Measurements from ENCODE around the gene C14orf119. TPM values are rescaled to one million over a fixed set of nuclear protein-coding genes. Genes with fewer than 3 reads are reported as not detected.

The C14orf119 gene
- total RNA-seq, 1 experiment from 2014 or later, result 65.1 TPM

- H3K4me2 ChIP-seq (ENCODE audit: insufficient read depth, insufficient read length, low read length), result no peak overlapping the region
- no peak overlapping the region for H2BK15ac ChIP-seq (ENCODE audit: low read depth, low read length)
- no peaks in the 10 kb centered on the region for H3K79me2 ChIP-seq (ENCODE audit: insufficient read depth, low read length)
- no peak overlapping the region for H3K18ac ChIP-seq (ENCODE audit: insufficient read length, low read depth, low read length)
- no peak overlapping the region for H2BK12ac ChIP-seq (ENCODE audit: insufficient read length, low read depth, low read length)
- DNase-seq, result no peak
- no peaks in the 10 kb centered on the region for H3K27me3 ChIP-seq (ENCODE audit: insufficient read depth, low read length)
- no peak overlapping the region for H3K4ac ChIP-seq (ENCODE audit: low read depth, low read length)
- no peaks in the 10 kb centered on the region for H3K79me1 ChIP-seq (ENCODE audit: insufficient read depth, low read depth, low read length, poor library complexity, severe bottlenecking)
- H3T11ph ChIP-seq (ENCODE audit: low read length), result no peak overlapping the region
- H3K9me3 ChIP-seq (ENCODE audit: control insufficient read depth, low read depth, low read length), result no peaks in the 10 kb centered on the region
- H4K20me1 ChIP-seq (ENCODE audit: control insufficient read depth, insufficient read depth, insufficient read length), result no peaks in the 10 kb centered on the region
- no peak overlapping the region for H4K5ac ChIP-seq (ENCODE audit: insufficient read length, low read depth, low read length)
- Mint-ChIP-seq H3K4me3 (no peak overlapping the region), H3K27ac (no peak overlapping the region; a peak in 1 of 7 replicates), H3K27me3 (ENCODE audit: low read depth) (no peaks in the 10 kb centered on the region), H3K9me3 (no peaks in the 10 kb centered on the region; a peak in 1 of 5 replicates), H3K4me1 (no peaks in the 10 kb centered on the region), H3K36me3 (ENCODE audit: insufficient read depth in 1 of 3, low read depth in 3 of 3) (peaks cover 56 to 94% (median 85%) of the 10 kb centered on the region in 3 experiments; a peak in 6 of 7 replicates)
- no peaks in the 10 kb centered on the region for H3K23me2 ChIP-seq (ENCODE audit: insufficient read length, low read depth, low read length, poor library complexity, severe bottlenecking)
- no peaks in the 10 kb centered on the region for H3K4me1 ChIP-seq (ENCODE audit: insufficient read depth, low read length)
- no peak overlapping the region for H2BK120ac ChIP-seq (ENCODE audit: low read depth, low read length, poor library complexity, severe bottlenecking)
- H3K56ac ChIP-seq (ENCODE audit: insufficient read length, low read depth, low read length), result no peak overlapping the region
- H4K8ac ChIP-seq (replicated peaks; ENCODE audit: insufficient read length, low read depth, low read length), result no peak overlapping the region
- no CpG with 5 or more reads among the region's 1 CpG for WGBS (ENCODE audit: extremely low coverage, insufficient read length, low lambda C conversion rate)
- H4K91ac ChIP-seq (ENCODE audit: insufficient read length, low read depth, low read length), result no peak overlapping the region
- H2BK5ac ChIP-seq (ENCODE audit: insufficient read length, low read length), result no peak overlapping the region
- no peak for TF ChIP-seq CTCF (conservative IDR thresholded peaks at IDR 0.05)
- H3K27ac ChIP-seq (ENCODE audit: insufficient read length, low read depth, low read length), result no peak overlapping the region
- H2BK20ac ChIP-seq (ENCODE audit: low read depth, low read length, poor library complexity, severe bottlenecking), result no peak overlapping the region
- no peak overlapping the region for H3K9ac ChIP-seq (ENCODE audit: extremely low read depth, insufficient read length, low read length)
- H2AFZ ChIP-seq (ENCODE audit: low read length), result no peak overlapping the region
- no peak overlapping the region for H3K23ac ChIP-seq (ENCODE audit: insufficient read length, low read depth, low read length)
- no peak overlapping the region for H2AK5ac ChIP-seq (ENCODE audit: insufficient read length, low read length)
- no peak overlapping the region for H3K14ac ChIP-seq (ENCODE audit: insufficient read depth, low read length)
Observed at GRCh38 chr14:23080474-23080873, 14.8 kb upstream of the C14orf119 start.

Measured in H9 (cell line).